Measurements from ENCODE around the gene MED15. TPM values are rescaled to one million over a fixed set of nuclear protein-coding genes. Genes with fewer than 3 reads are reported as not detected.

MED15 gene
- total and polyA plus RNA-seq, 2 of the 8 experiments (the other 6 are each of a cell fraction or from before 2014, with no cell fraction given), result 28.3 to 57.1 TPM

DNA sequence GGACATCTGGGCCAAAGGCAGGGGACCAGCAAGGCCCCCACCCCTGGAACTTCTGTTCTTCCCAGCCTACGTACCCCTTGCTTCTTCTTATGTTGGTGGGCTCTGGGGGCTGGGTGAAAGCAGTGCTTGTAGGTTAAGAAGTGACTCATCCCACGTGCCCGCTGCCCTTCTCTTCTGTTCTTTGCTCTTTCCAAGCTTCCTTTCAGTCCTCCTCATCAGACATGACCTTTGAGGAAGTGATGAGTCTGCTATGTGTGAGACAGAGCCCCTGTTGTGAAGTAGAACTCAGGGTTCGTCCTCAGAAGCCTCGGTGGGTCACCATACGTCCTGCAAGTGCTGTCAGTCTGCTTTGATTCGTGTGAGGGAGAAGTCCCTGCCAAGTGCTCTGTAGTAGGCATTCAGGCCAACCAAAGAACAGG, 12.7 kb downstream of the MED15 start:
- Histone ChIP-seq H3K23me2 (ENCODE audit: low read depth, low read length) (no peaks in the 10 kb centered on the region), H3K9me3 (ENCODE audit: insufficient read depth in 2 of 2, low read depth in 1 of 2, low read length in 1 of 2) (no peaks in the 10 kb centered on the region), H3K14ac (ENCODE audit: insufficient read length) (no peak overlapping the region), H2BK120ac (replicated peaks; ENCODE audit: low read depth, low read length) (no peak overlapping the region), H3K9ac (replicated peaks in 1 of 4; ENCODE audit: extremely low read depth in 1 of 4, low read depth in 3 of 4, low read length in 3 of 4) (no peak overlapping the region), H4K20me1 (replicated peaks in 1 of 2; ENCODE audit: control insufficient read depth in 1 of 2, insufficient read depth in 2 of 2, low read length in 2 of 2) (peaks cover 13 to 19% of the 10 kb centered on the region in 2 experiments), H4K5ac (ENCODE audit: insufficient read length, low read depth, low read length) (no peak overlapping the region), H4K91ac (replicated peaks; ENCODE audit: insufficient read length, low read length) (no peak overlapping the region), H3K23ac (ENCODE audit: insufficient read length) (no peak overlapping the region), H3K79me1 (ENCODE audit: low read depth, low read length) (peaks cover 25% of the 10 kb centered on the region), H3K79me2 (ENCODE audit: control insufficient read depth in 1 of 2, insufficient read depth in 2 of 2, low read length in 2 of 2) (peaks cover 9 to 63% of the 10 kb centered on the region in 2 experiments), H2AK5ac (ENCODE audit: low read depth, low read length) (no peak overlapping the region), H4K8ac (ENCODE audit: extremely low read depth, insufficient read depth, low read length) (no peak overlapping the region; the same call in 1 of the 2 replicates), H3K27ac (ENCODE audit: low read depth, low read length) (no peak overlapping the region), H2BK20ac (ENCODE audit: low read length) (no peak overlapping the region), H2BK15ac (ENCODE audit: low read length) (no peak overlapping the region), H3K18ac (ENCODE audit: extremely low read depth, low read length) (no peak overlapping the region), H3K56ac (replicated peaks; ENCODE audit: insufficient read length, low read depth, low read length) (no peak overlapping the region), H3K4me3 (ENCODE audit: extremely low read depth in 1 of 4, insufficient read depth in 2 of 4, low read depth in 3 of 4, low read length in 4 of 4) (no peak overlapping the region), H2AFZ (ENCODE audit: low read length) (no peak overlapping the region), H2BK5ac (ENCODE audit: low read depth, low read length) (no peak overlapping the region), H3K4me1 (replicated peaks in 1 of 4; ENCODE audit: control insufficient read depth in 3 of 4, insufficient read depth in 4 of 4, low read length in 3 of 4) (peaks cover 0 to 3% (median under 1%) of the 10 kb centered on the region in 4 experiments; a peak in 2 of 7 replicates), H3K36me3 (ENCODE audit: control insufficient read depth in 2 of 4, insufficient read depth in 4 of 4, low read length in 3 of 4) (no peaks in the 10 kb centered on the region; a peak in 1 of 8 replicates), H3K4ac (replicated peaks; ENCODE audit: insufficient read length, low read depth, low read length) (no peak overlapping the region), H2BK12ac (ENCODE audit: low read depth, low read length) (no peak overlapping the region), H3K27me3 (replicated peaks in 1 of 4; ENCODE audit: control insufficient read depth in 3 of 4, extremely low read depth in 1 of 4, insufficient read depth in 3 of 4, low read length in 3 of 4) (no peaks in the 10 kb centered on the region), H3K4me2 (ENCODE audit: insufficient read depth in 1 of 2, low read depth in 2 of 2, low read length in 2 of 2) (no peak overlapping the region)
- 90% methylated on average over 7 of the region's 7 CpGs; no CpG with 5 or more reads in 1 of the 2 experiments for WGBS, 2 experiments (ENCODE audit: extremely low coverage in 1 of 2, insufficient coverage in 1 of 2, insufficient read length in 1 of 2, insufficient replicate concordance in 2 of 2, low coverage in 1 of 2, low lambda C conversion rate in 2 of 2, missing lambda C conversion rate in 1 of 2)
- POLR2A ChIA-PET (ENCODE audit: partially characterized antibody), result interaction anchor here (1.1 kb wide), 1 partner anchor 12 kb away, joined by 3 read pairs; no protein-coding TSS in a partner anchor
- DNase-seq (ENCODE audit: low read depth in 1 of 2, low spot score in 2 of 2) (no peak), FAIRE-seq (no peak)
- CTCF ChIA-PET (ENCODE audit: partially characterized antibody), result interaction anchor here (0.7 to 1.6 kb wide), 3 partner anchors 10 to 13 kb away, joined by 3 to 6 read pairs (median 3); no protein-coding TSS in a partner anchor
- TF ChIP-seq SAP30 (IDR thresholded peaks at IDR 0.05; ENCODE audit: insufficient read depth, insufficient replicate concordance, low read length) (no peak), CHD1 (IDR thresholded peaks at IDR 0.05; ENCODE audit: low read depth, low read length) (no peak), TBP (IDR thresholded peaks at IDR 0.05; ENCODE audit: low read depth, low read length) (no peak), SP4 (IDR thresholded peaks at IDR 0.05; ENCODE audit: low read length) (no peak), CTBP2 (IDR thresholded peaks at IDR 0.05; ENCODE audit: borderline replicate concordance, insufficient read depth, insufficient read length, low read length) (no peak), SIRT6 (IDR thresholded peaks at IDR 0.05; ENCODE audit: low read length) (no peak), CHD2 (IDR thresholded peaks at IDR 0.05; ENCODE audit: low read length) (no peak), POU5F1 (IDR thresholded peaks at IDR 0.05; ENCODE audit: low read depth, low read length) (no peak), NANOG (IDR thresholded peaks at IDR 0.05; ENCODE audit: insufficient read depth, low read depth, low read length, poor library complexity, severe bottlenecking) (no peak), SUZ12 (IDR thresholded peaks at IDR 0.05; ENCODE audit: low read length) (no peak), EGR1 (IDR thresholded peaks at IDR 0.05; ENCODE audit: borderline replicate concordance, low read depth, low read length) (no peak)
- TF ChIP-seq, protein P1, sequence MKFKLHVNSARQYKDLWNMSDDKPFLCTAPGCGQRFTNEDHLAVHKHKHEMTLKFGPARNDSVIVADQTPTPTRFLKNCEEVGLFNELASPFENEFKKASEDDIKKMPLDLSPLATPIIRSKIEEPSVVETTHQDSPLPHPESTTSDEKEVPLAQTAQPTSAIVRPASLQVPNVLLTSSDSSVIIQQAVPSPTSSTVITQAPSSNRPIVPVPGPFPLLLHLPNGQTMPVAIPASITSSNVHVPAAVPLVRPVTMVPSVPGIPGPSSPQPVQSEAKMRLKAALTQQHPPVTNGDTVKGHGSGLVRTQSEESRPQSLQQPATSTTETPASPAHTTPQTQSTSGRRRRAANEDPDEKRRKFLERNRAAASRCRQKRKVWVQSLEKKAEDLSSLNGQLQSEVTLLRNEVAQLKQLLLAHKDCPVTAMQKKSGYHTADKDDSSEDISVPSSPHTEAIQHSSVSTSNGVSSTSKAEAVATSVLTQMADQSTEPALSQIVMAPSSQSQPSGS (IDR thresholded peaks at IDR 0.05; ENCODE audit: low read length), result no peak

All from H1 (cell line).